A673 (cell line): ENCODE data around the gene EXOC6B. TPM values are rescaled to one million over a fixed set of nuclear protein-coding genes. Genes with fewer than 3 reads are reported as not detected.

Experiments
- BruUV-seq: library from RNA; stranded (reverse); fragments of 400-500 nt; replicated peaks from 2 replicates; lab custom pipeline; 2021; lab: Mats Ljungman, UMichigan
- CTCF ChIA-PET: fragments of 300-600 bp; sonication (Branson Sonifier 250); formaldehyde crosslinking; loops from one replicate; lab custom pipeline; 2022; ENCODE audit warnings: antibody characterized with exemption; lab: Charles Lee
- POLR2A ChIA-PET: fragments of 300-600 bp; sonication (Branson Sonifier 250); formaldehyde crosslinking; loops from one replicate; lab custom pipeline; 2022; ENCODE audit warnings: antibody characterized with exemption; ENCODE audit not compliant: low non-redundant PET; lab: Charles Lee
- DNase-seq: peaks from one replicate; pipeline ENCODE4 v3.0.0-alpha.2; 2015; ENCODE audit warnings: low spot score
- H3K27ac ChIP-seq: fragments of 200-600 bp; sonication (generic); 2 replicates; pipeline ENCODE4 v1.5.1; 2016; ENCODE audit warnings: mixed run types, low read depth, mild to moderate bottlenecking, mixed read lengths, antibody characterized with exemption, low read length; ENCODE audit not compliant: poor library complexity, severe bottlenecking
- H3K27me3 ChIP-seq: fragments of 200-600 bp; sonication (generic); replicated peaks from 2 replicates; pipeline ENCODE4 v1.6.1; 2017; ENCODE audit warnings: mixed run types, low read depth, mild to moderate bottlenecking, mixed read lengths, antibody characterized with exemption, low read length; ENCODE audit not compliant: insufficient read depth, poor library complexity
- H3K36me3 ChIP-seq: fragments of 200-600 bp; sonication (generic); 2 replicates; pipeline ENCODE4 v1.6.1; 2016; ENCODE audit warnings: mixed run types, mild to moderate bottlenecking, mixed read lengths, antibody characterized with exemption, low read length; ENCODE audit not compliant: insufficient read depth, poor library complexity, severe bottlenecking
- H3K4me1 ChIP-seq: fragments of 200-600 bp; sonication (generic); 2 replicates; pipeline ENCODE4 v1.6.1; 2017; ENCODE audit warnings: mixed run types, mild to moderate bottlenecking, mixed read lengths, antibody characterized with exemption, low read length; ENCODE audit not compliant: insufficient read depth, poor library complexity, severe bottlenecking
- H3K4me3 ChIP-seq: fragments of 200-600 bp; sonication (generic); 2 replicates; pipeline ENCODE4 v1.5.1; 2016; ENCODE audit warnings: low read depth, mixed run types, mild to moderate bottlenecking, mixed read lengths, low read length; ENCODE audit not compliant: poor library complexity, severe bottlenecking
- H3K9me3 ChIP-seq: fragments of 200-600 bp; sonication (generic); 2 replicates; pipeline ENCODE4 v1.6.1; 2016; ENCODE audit warnings: mixed run types, low read depth, mild to moderate bottlenecking, mixed read lengths, antibody characterized with exemption, low read length; ENCODE audit not compliant: poor library complexity, severe bottlenecking
- EZH2 ChIP-seq: fragments of 200-600 bp; sonication (generic); IDR thresholded peaks from 2 replicates; pipeline ENCODE4 v1.6.1; 2017; ENCODE audit warnings: borderline replicate concordance, low read depth, mild to moderate bottlenecking, mixed read lengths, antibody characterized with exemption, low read length; ENCODE audit not compliant: poor library complexity, severe bottlenecking
- intact Hi-C: fragments of 100-400 bp; cut with micrococcal nuclease; formaldehyde crosslinking; loops from one replicate; pipeline ENCODE4 v1.10.0; 2022; ENCODE audit not compliant: unreplicated experiment
- total RNA-seq: library from RNA; stranded (reverse); gene quantifications from 2 replicates; pipeline ENCODE4 v1.2.3, GENCODE V29; 2021
- TF ChIP-seq, protein P1 (sequence below): fragments of 300-800, 200-600 bp; sonication (generic); conservative IDR thresholded peaks from 2 replicates; pipeline ENCODE4 v1.5.1; 2017; ENCODE audit warnings: low read depth, mild to moderate bottlenecking, antibody characterized with exemption, low read length, moderate library complexity, mixed read lengths

EXOC6B gene
- total RNA-seq, 1 experiment from 2014 or later: 138 TPM

DNA sequence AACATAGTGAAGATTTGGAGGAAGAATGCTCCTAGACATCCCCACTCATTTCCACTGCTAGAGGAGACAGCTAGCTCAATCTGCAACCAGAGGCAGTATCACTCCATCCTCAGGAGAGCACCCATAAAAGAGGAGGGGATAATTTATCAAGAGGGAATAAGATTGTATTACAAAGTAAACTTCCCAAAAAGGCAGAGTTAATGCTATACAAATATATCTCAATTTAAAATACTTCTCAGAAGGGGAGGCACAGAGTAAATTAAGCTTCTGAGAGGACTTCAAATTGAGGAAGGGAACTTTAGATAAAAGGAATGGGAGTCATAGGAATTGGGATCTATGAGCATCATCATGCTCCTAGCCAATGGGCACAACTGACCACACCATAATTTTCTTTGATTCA is 29.1 kb downstream of the EXOC6B start:
- no peak for DNase-seq
- Histone ChIP-seq H3K9me3 (no peaks in the 10 kb centered on the region), H3K27ac (no peak overlapping the region), H3K27me3 (no peaks in the 10 kb centered on the region), H3K4me1 (peaks cover 6% of the 10 kb centered on the region), H3K4me3 (no peak overlapping the region), H3K36me3 (no peaks in the 10 kb centered on the region)
- CTCF ChIA-PET: no interaction called here
- intact Hi-C loops: no loop called here
- POLR2A ChIA-PET: no interaction called here
- TF ChIP-seq, protein P1, sequence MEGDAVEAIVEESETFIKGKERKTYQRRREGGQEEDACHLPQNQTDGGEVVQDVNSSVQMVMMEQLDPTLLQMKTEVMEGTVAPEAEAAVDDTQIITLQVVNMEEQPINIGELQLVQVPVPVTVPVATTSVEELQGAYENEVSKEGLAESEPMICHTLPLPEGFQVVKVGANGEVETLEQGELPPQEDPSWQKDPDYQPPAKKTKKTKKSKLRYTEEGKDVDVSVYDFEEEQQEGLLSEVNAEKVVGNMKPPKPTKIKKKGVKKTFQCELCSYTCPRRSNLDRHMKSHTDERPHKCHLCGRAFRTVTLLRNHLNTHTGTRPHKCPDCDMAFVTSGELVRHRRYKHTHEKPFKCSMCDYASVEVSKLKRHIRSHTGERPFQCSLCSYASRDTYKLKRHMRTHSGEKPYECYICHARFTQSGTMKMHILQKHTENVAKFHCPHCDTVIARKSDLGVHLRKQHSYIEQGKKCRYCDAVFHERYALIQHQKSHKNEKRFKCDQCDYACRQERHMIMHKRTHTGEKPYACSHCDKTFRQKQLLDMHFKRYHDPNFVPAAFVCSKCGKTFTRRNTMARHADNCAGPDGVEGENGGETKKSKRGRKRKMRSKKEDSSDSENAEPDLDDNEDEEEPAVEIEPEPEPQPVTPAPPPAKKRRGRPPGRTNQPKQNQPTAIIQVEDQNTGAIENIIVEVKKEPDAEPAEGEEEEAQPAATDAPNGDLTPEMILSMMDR: no peak
- TF ChIP-seq EZH2: no peak
- BruUV-seq: no TSS peak

DNA sequence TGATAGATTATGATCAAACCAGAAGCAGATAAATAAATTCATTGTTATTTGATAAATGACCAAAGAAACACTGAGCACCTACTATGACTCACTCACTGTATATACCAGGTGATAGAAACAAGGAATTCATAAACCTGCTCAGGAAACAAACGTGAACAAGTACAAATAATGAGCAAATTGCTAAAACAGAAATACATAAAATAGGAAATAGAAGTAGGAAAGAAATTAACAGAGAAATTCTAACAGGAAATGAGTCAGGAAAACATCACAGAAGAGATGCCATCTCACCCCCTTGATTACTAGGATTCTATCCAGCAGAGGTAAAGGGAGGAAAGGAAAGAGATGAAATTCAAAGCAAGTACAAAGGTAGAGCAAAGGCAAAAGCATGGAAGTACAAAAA is 31.3 kb downstream of the EXOC6B start:
- peak; percentile 6 for DNase-seq
- H3K4me1 ChIP-seq: peaks cover 6% of the 10 kb centered on the region
- CTCF ChIA-PET: no interaction called here
- intact Hi-C loops: no loop called here
- TF ChIP-seq, protein P1: no peak
- TF ChIP-seq EZH2: no peak
- no peaks in the 10 kb centered on the region for H3K27me3 ChIP-seq
- H3K27ac ChIP-seq: no peak overlapping the region
- H3K4me3 ChIP-seq: no peak overlapping the region
- no TSS peak for BruUV-seq
- H3K9me3 ChIP-seq: no peaks in the 10 kb centered on the region
- POLR2A ChIA-PET: no interaction called here
- no peaks in the 10 kb centered on the region for H3K36me3 ChIP-seq

DNA sequence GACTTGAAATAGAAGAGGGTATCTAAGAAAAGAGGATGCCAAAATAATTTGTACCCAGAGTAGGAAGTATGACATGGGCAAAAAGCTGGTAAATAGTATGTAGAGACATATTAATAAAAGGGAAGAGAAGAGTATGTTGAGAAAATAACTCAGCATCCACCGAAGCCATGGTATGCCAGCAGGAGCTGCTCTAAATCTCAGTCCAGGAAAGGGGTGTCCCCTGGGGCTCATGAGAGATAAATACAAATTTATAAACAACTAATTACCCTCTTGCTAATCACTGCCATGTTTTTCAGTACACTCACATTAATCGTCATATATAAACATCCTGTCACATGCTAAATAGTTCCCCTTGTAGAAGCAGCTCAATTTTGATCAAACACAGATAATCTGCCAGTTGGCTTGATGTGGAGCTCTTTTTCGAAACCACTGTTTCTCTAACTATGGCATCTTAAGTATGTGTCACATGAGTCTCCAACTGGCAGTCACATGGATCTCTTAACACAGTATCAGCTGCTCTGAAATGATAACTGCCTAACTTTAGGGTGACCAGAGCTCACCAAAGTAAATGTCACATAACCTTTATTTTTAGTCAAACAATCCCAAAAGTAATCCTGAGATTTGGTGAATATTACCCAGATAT is 31.9 kb downstream of the EXOC6B start:
- no TSS peak for BruUV-seq
- POLR2A ChIA-PET: no interaction called here

More for the DNA sequence above, 31.9 kb downstream of the EXOC6B start:
- TF ChIP-seq EZH2: no peak
- TF ChIP-seq, protein P1: no peak
- H3K27ac ChIP-seq: no peak overlapping the region
- H3K27me3 ChIP-seq: no peaks in the 10 kb centered on the region
- DNase-seq: peak; percentile 46
- H3K4me1 ChIP-seq: peaks cover 6% of the 10 kb centered on the region
- intact Hi-C loops: no loop called here
- H3K36me3 ChIP-seq: no peaks in the 10 kb centered on the region
- H3K4me3 ChIP-seq: no peak overlapping the region
- no peaks in the 10 kb centered on the region for H3K9me3 ChIP-seq
- CTCF ChIA-PET: no interaction called here
